RKO (cell line): ENCODE data around the gene TMEM164.
A peak's percentile ranks its signal among the peaks of the same experiment; 100 is the strongest.
"Not testable (repeated sequence)": the region's sequence is repeated elsewhere in the genome, so short reads cannot be mapped to it uniquely, and the experiment has no call there.

Source experiments
- DNase-seq: peaks from one replicate; pipeline ENCODE4 v3.0.0-alpha.2; 2016; ENCODE audit warnings: low spot score

Gene TMEM164

DNA sequence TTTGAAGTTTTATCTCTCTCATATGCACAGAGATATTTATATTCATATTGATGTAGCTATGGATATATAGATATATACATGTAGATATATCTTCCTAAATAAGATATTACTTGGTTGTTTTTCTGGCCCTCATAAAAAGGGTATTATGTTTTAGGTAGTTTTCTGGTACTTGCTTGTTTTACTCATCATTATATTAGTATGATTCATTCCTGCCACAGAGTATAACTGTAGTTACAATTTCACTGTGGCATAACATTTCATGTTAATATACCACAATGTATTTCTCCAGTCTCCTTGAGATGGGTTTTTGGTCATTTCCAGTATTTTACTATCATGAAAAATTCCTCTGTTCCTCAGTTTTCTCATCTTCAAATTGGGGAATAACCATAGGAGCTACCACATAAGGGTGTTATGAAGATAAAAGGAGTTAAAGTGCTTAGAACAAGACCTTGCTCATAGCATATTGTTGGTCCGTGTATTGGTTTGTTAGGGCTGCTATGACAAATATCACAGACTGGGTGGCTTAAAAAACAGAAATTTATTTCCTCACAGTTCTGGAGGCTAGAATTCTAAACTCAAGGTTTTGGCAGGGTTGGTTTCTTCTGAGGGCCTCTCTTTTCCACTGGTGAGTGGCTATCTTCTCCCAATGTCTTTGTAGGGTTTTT, 129.7 kb downstream of the TMEM164 start:
- DNase-seq: no peak

DNA sequence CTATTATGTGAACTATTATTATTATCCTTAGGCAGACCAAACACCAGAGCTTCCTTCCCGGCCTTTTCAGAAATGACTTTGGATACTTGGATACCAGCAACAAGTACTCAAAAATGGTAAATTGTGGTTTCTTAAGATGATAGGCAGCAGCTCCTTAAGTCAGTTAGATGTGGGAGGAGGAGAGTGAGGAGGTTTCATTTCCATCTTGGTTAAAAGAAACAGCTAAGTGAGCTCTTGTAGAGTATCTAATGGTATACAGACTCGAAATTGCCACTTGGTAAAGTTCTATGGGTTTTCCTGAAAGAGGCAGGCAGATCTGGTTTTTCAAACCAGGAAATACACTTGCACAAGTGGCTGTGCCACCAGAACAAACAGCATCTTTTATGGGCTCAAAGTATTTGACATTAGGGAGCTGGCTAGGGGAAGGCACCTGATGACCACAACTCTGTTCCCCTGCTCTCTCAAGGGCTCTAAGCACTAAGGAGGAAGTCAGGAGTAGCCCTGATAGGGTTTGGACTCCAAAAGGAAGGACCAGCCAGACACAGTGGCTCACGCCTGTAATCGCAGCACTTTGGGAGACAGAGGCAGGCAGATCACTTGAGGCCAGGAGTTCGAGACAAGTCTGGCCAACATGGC, 130.9 kb downstream of the TMEM164 start:
- no peak for DNase-seq

DNA sequence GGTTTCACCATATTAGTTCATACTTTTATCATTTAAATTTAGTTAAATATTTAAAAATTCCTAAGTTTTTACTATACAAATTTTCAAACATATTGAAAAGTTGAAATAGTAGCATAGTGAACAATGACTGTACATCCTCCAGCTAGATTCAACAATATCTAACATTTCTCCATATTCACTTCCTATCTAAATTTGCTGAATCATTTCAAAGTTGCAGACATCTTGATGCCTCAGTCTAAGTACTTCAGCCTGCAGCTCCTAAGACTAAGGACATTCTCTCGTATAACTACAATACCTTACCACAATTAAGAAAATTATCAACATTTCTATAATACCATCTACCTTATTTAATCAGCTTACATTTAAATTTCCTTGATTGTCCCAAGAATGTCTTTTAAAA, 132.7 kb downstream of the TMEM164 start:
- DNase-seq: no peak

DNA sequence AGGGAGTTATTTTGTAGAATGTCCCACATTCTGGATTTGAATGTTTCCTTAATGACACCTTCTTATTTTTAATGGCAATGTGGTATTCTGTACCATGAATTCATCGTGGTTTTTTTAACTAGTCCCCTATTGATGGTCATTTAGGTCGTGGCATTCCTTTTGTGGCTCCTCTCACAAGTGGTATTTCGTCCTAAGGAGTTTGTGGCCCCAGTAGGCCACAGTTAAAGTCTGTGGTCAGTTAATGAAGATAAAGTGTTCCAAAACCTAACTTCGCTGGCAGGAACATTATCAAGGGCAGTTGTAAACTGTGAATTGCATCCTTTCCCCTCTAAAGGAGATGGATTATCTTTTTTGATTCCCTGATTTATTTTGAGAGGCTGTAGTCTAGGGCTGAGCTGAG, 133.2 kb downstream of the TMEM164 start:
- DNase-seq: no peak

DNA sequence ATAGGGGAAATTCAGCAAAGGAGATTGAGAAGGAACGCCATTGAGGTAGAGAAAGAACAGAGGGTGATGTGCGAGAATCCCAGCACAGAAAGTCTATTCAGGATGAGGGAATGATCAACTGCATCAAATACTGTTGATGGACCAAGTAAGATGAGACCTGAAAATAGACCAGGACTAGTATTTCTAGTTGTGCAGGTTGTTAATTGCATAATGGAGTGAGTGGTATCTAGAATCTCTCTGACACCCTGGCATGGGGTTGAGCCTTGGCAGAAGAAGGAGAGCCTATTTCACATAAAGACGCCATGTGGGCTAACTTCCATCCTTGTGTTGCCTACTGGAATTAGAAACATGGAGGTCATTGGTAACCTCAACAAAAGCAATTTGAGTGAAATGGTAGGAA, 135.6 kb downstream of the TMEM164 start:
- DNase-seq: no peak

DNA sequence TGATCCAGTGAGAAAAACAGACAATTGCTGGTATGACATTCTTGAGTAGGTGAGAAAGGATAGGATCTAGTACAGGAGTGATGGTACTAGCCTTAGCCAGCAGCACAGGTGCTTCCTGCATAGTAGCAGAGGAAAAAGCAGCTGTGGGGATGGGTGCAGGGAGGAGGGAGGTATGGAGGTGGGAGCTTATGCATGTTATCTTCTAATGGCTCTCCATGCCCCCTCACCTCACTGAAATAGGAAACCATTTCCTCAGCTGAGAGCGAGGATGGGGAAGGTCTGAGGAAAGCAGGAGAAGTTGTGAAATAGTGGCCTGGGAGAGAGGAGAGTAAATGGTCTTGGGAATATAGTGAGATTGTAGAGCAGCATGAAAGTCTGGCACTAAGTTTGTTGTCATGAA, 136.3 kb downstream of the TMEM164 start:
- no peak for DNase-seq

DNA sequence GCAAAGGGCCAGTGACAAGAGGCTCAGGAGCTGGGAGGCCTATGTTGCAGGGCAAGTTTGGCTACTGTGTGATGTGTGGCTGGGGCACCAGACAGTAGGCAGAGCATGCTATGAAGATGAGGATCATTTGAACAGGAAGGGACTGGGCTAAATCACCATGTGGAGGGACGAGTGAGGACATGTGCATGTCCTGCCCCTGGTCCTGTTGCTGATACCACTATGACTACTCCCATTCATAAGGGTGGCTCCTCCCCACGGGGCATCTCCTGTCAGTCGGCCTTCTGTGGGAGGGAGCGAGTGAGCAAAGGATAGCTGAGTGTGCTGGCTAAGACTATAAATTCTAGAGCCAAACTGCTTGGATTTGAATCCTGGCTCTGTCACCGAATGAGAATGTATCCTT, 139.2 kb downstream of the TMEM164 start:
- DNase-seq: no peak

DNA sequence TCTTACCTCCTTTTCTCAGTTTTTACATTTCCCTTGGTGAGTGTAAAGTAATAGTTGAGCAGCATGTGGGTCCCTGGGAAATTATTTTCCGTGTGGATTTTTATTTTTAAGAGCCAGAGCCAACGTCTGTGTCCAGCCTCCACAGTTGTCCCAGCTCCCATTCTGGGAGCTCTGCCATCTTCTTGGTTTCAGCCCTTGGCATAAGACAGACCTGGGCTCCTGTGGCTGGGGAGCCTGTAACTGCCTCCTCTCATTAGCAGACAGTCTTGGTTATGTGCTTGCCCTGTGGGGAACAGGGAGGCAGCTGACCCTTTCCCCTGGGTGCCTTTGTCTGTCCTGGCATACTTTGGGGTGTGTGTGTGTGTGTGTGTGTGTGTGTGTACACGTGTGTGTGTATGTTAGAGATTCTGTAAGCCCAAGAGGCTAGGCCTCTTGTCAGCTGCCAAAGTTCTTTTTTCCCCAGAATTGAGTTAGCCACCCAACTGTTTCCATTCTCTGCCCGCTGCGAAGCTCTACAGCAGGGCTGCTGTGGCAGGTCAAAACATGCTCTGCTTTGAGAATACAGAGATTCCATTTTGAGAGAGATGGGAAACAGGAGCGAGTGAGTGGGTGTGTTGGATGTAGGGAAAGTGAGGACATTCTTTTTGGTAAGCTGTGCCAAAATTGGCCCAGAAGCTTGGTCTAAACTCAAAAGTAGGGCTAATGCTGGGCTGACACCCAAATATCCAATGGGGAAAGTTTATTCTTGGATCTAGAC, 140.7 kb downstream of the TMEM164 start:
- no peak for DNase-seq

DNA sequence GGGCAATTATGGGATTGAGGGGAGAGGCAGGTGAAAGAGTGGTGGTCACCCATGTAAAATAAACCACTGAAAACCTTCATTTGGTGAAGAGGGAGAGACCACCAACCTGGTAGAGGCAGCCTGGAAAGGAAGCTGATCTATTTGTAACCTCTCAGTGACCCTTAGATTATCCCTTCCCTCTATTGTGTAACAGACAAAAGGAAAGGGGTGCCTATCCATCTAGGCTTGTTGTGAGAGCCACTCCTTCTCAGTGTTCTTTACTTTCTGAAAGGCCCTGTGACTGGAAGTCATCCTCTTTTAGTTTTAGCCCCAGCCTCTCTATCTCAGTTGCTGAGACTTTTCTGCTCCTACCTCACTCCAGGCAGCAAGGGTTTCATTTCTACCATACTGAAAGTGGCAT, 142.4 kb downstream of the TMEM164 start:
- DNase-seq: no peak

DNA sequence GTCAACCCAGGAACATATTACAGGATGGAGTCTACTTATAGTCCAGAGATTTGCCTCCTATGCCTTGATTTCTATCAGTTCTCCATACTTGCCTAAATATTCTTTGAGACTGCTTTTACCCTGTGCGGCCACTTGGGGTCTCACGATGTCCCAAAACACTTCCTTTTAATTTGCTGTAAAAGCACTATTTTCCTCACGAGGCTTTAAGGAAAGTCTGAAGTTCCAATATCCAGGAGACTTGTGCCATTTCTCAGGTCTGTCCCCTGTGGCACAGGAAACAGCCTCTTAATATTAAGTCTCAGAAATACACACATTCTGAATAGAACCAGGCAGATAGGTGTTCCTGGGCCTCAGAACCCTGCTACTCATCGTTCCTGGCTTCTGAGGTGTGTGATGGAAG, 142.9 kb downstream of the TMEM164 start:
- DNase-seq: peak; percentile 68

DNA sequence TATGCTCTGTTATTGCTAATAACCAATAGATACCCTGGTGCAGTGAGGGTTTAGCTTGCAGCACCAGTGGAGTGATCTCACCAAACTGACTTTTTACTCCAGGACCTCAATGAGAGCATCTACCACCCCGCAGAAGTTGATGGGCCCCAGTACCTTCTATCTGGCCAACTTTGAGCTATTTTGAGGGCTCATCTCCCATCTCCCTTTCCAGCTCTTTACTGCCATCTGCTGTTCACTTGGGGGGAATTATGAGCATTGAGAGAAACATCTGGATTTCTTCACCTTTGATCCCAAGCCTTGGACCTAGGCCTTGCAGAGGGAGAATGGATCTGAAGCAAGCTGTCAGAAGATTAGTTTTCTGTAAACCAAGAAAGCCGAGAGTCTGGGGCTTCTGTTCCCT, 143.6 kb downstream of the TMEM164 start:
- DNase-seq: peak; percentile 58

DNA sequence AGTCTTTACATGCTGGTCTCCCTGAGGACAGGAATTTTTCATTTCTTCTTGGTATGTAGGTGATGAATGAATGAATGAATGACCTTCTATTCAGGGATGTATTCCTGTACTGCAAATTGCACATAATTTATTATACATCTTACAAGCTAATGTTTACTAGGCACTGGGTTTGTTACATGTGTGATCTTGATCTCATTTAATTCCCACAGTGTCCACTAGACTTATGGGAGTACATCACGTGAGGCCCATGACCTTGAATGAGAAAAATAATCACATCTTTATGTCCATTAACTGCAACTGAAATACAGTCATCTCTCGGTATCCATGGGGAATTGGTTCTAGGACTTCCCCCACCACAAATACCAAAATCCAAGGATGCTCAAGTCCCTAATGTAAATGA, 150.3 kb downstream of the TMEM164 start:
- DNase-seq: no peak

DNA sequence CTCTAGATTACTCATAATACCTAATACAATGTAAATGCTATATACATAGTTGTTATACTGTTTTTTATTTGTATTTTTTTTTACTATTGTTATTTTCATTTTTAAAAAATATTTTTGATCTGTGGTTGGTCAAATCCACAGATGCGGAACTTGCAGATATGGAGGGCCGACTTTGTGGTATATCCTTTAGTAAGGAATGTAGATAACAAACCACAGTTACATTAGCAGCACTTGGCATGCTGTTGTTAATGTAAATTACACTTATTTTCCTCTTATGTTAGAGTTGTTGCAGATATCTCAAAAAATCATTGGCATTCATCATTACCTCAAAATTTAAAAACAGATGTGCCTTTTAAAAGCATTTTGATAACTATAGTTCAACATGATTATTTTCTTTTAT, 151.0 kb downstream of the TMEM164 start:
- no peak for DNase-seq

DNA sequence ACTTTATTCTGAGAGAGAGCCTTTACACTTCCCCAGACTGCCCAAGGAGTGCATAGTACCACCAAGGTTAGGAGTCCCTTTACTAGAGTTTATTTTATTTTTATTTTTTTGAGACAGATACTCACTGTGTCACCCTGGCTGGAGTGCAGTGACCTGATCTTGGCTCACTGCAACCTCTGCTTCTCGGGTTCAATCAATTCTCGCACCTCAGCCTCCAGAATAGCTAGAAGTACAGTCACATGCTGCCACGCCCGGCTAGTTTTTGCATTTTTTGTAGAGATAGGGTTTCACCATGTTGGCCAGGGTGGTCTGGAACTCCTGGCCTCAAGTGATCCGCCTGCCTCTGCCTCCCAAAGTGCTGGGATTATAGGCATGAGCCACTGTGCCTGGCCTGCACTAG, 151.4 kb downstream of the TMEM164 start:
- DNase-seq: not testable (repeated sequence)

DNA sequence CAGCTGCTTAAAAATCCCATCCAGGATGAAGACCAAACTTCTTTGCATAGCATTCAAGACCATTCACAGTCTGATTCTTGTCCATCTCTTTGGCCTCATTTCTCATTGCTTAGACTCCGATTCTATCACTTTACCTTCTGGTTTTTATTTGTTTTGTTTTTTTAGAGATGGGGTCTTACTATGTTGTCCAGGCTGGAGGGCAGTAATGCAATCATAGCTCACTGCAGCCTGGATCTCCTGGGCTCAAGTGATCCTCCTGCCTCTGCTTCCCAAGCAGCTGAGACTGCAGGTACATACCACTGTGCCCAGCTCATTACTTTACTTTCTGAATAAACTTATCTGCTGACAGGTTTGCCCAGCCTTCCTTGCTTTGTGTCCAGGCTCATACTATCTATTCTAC, 152.8 kb downstream of the TMEM164 start:
- no peak for DNase-seq

DNA sequence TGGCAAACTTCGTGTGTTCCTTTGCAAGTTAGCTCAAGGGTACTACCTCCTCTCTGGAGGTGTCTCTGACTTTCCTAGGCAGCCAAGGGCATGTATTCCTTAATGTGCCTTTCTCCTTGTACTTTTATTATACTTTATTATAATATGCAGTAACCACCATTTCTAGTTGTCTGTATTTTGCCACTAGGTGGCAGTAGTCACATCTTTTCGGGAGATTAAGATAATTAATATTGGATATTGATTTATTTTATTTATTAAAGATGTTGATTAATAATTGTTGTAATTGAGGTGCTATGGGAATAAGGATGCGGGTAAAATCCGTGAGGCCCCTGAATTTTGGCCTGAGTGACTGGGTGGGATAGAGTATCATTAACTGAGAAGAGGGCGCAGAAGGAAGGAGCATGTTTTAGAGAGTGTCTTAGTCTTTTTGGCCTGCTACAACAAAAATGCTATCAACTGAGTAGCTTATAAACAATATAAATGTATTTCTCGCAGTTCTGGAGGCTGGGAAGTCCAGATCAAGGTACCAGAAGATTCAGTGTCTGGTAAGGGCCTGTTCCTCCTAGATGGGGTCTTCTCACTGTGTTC, 153.3 kb downstream of the TMEM164 start:
- peak; percentile 27 for DNase-seq

DNA sequence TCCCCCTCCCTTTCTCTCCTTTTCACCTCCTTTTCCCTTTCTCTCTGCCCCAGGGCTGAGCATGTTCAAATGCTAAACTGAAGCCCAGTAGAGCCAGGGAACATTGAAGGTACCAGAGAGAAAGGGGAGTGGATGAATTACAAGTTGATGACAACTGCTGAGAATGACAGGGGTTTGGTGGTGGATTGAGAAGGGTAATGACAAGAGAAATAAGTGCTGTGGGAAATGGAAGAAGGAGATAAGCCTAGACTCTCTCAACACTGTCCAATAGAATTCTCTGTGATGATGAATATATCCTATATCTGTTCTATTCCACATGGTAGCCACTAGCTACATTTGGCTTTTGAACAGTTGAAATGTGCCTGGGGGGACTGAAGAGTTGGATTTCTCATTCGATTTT, 154.5 kb downstream of the TMEM164 start:
- no peak for DNase-seq

DNA sequence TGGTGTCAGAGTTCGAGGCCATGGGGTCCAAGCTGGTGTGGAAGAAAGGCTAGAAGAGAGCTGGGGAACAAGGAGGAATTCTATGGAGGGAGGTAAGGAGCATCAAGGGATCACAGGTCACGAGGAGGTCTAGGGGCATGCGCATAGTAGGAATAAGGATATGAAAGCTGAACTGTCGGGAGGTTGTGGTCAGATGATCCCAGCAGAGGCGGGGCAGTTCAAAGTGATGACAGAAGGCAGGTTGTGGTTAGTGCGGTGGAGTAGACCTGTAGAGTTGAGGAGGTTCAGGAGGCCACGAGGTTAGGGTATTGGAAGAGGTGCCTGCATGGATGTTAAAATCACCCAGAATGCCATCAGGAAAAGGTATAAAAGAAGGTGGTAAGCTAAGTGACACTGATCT, 156.3 kb downstream of the TMEM164 start:
- DNase-seq: no peak

DNA sequence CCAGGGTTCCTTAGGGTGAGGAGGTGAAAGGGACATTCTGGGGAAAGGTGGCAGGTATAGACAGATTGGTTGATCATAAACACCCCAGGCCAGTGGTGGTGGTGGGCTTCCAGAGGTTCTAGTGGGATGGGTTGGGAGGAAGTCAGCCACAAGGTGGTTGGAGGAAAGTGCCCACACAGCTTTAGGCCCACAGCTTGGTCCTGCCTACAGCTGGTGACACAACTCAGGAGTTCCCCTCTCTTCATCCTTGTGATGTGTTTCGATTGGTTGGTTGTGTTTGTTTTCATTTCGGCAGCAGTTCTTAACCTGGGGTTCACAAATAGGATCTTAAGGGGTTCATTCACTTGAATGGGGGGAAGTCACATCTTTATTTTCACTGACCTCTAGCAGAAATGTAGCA, 157.0 kb downstream of the TMEM164 start:
- DNase-seq: no peak

DNA sequence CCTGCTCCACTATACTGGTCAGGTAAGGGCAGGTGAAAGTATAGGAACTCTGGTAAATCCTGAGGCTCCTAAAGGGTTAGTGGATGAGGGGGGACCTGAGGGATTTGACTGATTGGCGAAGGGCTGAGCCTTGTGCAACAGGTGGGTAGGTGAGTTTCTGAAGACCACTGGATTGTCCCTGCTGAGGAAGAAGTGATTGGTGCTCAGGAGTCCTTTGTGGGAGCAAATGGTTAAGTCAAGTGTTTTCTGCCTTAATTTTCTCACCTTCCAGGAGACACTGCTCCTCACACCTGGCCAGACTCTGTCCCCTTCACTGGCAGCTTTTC, 158.4 kb downstream of the TMEM164 start:
- no peak for DNase-seq

DNA sequence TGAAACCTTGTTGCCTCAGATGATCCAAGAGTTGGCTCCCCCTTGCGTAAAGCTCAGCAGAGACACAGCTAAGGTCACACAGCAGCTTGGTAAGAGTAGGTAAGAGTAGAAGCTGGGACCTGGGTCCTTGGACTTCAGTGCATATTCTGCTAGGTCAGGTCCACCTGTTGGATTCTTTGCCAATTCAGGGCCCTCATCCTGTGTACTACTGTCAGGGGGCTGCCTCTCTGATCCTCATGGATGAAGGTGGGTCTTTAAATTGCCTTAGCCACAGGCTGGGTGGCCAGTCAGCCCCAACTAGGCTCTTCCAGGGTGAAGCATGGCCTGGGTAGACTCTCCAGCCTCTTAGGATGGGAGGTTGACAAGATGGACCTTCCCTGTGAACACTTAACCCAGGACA, 159.2 kb downstream of the TMEM164 start:
- no peak for DNase-seq

DNA sequence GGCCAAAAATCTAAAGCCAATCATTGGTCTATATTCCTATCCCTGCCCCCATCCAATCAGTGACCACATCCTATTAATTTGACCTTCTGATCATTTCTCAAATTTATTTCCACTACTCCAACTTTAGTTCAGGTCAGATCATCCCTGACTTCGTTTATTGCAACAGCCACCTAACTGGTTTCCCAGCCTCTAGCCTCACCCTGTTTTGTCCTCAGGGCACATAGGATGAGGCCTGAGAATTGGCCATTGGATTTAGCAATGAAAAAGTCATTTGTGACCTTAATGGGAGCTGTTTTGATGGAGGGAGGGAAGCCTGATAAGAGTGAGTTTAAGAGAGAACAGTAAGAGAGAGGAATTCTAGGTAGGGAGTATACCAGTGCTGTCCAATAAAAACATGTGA, 160.0 kb downstream of the TMEM164 start:
- DNase-seq: no peak

DNA sequence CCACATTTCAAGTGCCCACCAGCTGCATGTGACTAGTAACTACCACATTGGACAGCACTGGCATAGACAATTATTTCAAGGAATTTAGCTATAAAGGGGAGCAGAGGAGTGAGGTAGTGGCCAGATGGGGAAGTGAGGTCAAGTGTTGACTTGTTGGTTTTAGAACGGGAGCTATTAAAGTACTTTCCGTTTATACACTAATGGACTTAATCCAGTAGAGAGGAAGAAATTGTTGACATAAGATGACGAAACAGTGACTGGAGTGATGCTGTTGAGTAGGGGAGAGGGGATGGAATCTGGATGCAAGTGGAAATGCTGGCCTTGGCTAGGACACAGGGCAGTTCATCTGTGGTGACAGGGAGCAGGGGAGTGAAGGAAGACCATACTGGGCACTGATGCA, 160.6 kb downstream of the TMEM164 start:
- DNase-seq: no peak
